NT2/D1 (cell line): ENCODE measurements around the gene SMC3.

ENCODE experiments used
- SUZ12 ChIP-seq: IDR thresholded peaks from 2 replicates; pipeline ENCODE4 v1.6.1; 2011; ENCODE audit not compliant: insufficient read length, insufficient read depth; ENCODE audit errors: extremely low read depth
- YY1 ChIP-seq: IDR thresholded peaks from 2 replicates; pipeline ENCODE4 v1.6.1; 2011; ENCODE audit not compliant: insufficient read length, insufficient read depth
- ZNF274 ChIP-seq: IDR thresholded peaks from 2 replicates; pipeline ENCODE4 v1.6.1; 2011; ENCODE audit warnings: mild to moderate bottlenecking, low read depth, low read length

DNA sequence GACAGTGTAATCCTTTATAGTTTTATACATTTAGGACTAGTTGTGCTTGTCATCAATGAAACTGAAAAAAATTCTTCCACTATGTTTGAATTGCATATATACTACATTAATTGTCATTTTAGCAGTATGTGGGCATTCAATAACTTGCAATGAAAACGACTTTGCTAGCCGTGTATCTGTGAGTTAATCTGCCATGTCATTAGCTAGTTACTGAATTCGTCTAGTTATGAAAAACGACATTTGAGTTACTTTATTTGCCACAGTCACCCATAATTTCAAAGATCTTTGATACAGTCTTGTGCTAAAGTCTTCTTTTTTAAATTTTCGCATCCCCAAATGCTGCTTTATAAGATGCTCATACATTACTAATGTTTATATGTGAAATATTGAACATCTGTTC, 18.3 kb upstream of the SMC3 start:
- TF ChIP-seq YY1 = no peak
- no peak for TF ChIP-seq ZNF274
- no peak for TF ChIP-seq SUZ12
